GM19468 (cell line): Measurements from ENCODE around the gene RGS1.

Source experiments
- ATAC-seq: cut with Tn5 transposase; IDR thresholded peaks from one replicate; pipeline ENCODE4 v1.9.1; 2021; ENCODE audit warnings: mild to moderate bottlenecking, moderate library complexity, moderate number of reproducible peaks; ENCODE audit not compliant: unreplicated experiment; ENCODE audit errors: extremely low read depth

RGS1 gene

GRCh38 chr1:192552760-192553191, 22.8 kb upstream of the RGS1 start:
- ATAC-seq = peak; percentile 22

- no peak for ATAC-seq
Measured at GRCh38 chr1:192553741-192554140, 21.8 kb upstream of the RGS1 start.

GRCh38 chr1:192554904-192555303, 20.7 kb upstream of the RGS1 start:
- ATAC-seq = no peak

GRCh38 chr1:192555399-192555798, 20.2 kb upstream of the RGS1 start:
- no peak for ATAC-seq

- ATAC-seq = no peak
Measured at GRCh38 chr1:192557841-192558595, 17.6 kb upstream of the RGS1 start.

GRCh38 chr1:192559115-192560006, 16.2 kb upstream of the RGS1 start:
- ATAC-seq = no peak

GRCh38 chr1:192561301-192561700, 14.3 kb upstream of the RGS1 start:
- no peak for ATAC-seq

GRCh38 chr1:192563129-192563528, 12.4 kb upstream of the RGS1 start:
- no peak for ATAC-seq

- ATAC-seq = no peak
Measured at GRCh38 chr1:192564099-192564498, 11.5 kb upstream of the RGS1 start.

- ATAC-seq = no peak
Measured at GRCh38 chr1:192565946-192566345, 9.6 kb upstream of the RGS1 start.

- ATAC-seq = no peak
Measured at GRCh38 chr1:192566657-192567056, 8.9 kb upstream of the RGS1 start.

GRCh38 chr1:192568063-192568462, 7.5 kb upstream of the RGS1 start:
- no peak for ATAC-seq

GRCh38 chr1:192571668-192572067, 3.9 kb upstream of the RGS1 start:
- no peak for ATAC-seq

- ATAC-seq = no peak
Measured at GRCh38 chr1:192573499-192573898, 2.1 kb upstream of the RGS1 start.

- no peak for ATAC-seq
Measured at GRCh38 chr1:192574073-192574472, 1.5 kb upstream of the RGS1 start.

GRCh38 chr1:192576190-192577144, 894 bp downstream of the RGS1 start:
- no peak for ATAC-seq

GRCh38 chr1:192577145-192578140, 1.9 kb downstream of the RGS1 start:
- no peak for ATAC-seq

GRCh38 chr1:192578144-192578909, 2.8 kb downstream of the RGS1 start:
- no peak for ATAC-seq
